Measurements from ENCODE around the gene KAT2A.

The KAT2A gene

GRCh38 chr17:42078396-42079043, 42.6 kb downstream of the KAT2A start:
- TF ChIP-seq, protein P1, sequence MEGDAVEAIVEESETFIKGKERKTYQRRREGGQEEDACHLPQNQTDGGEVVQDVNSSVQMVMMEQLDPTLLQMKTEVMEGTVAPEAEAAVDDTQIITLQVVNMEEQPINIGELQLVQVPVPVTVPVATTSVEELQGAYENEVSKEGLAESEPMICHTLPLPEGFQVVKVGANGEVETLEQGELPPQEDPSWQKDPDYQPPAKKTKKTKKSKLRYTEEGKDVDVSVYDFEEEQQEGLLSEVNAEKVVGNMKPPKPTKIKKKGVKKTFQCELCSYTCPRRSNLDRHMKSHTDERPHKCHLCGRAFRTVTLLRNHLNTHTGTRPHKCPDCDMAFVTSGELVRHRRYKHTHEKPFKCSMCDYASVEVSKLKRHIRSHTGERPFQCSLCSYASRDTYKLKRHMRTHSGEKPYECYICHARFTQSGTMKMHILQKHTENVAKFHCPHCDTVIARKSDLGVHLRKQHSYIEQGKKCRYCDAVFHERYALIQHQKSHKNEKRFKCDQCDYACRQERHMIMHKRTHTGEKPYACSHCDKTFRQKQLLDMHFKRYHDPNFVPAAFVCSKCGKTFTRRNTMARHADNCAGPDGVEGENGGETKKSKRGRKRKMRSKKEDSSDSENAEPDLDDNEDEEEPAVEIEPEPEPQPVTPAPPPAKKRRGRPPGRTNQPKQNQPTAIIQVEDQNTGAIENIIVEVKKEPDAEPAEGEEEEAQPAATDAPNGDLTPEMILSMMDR (IDR thresholded peaks at IDR 0.05; ENCODE audit: low read depth, low read length): no peak
- DNase-seq (ENCODE audit: low read depth in 2 of 2): no peak
- no peak overlapping the region for H3K4me3 ChIP-seq (replicated peaks in 1 of 2; ENCODE audit: low read depth in 2 of 2, low read length in 2 of 2)

DNA sequence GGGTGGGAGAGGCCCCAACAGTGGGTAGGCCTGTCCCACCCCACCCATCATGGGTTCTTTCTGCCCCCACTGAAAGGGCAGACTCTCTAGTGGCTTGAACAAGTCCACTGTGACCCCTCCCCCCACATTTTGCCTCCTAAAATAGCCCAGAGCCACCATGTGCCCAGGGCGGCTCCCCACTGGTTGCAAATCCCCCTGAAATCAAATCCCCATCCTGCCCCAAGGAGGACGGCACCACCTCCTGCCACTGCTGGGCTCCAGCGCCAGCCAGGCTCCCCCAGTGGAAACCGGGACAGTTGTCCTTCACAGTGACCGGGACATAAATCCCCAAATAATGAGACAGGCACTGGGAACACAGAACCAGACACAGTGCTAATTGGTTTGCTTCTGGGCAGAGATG, 43.4 kb downstream of the KAT2A start:
- DNase-seq (ENCODE audit: low read depth in 2 of 2): no peak
- H3K4me3 ChIP-seq (replicated peaks in 1 of 2; ENCODE audit: low read depth in 2 of 2, low read length in 2 of 2): no peak overlapping the region
- TF ChIP-seq, protein P1 (IDR thresholded peaks at IDR 0.05; ENCODE audit: low read depth, low read length): no peak

GRCh38 chr17:42076797-42077559, 44.2 kb downstream of the KAT2A start:
- TF ChIP-seq, protein P1 (IDR thresholded peaks at IDR 0.05; ENCODE audit: low read depth, low read length): no peak
- no peak for DNase-seq (ENCODE audit: low read depth in 2 of 2)
- H3K4me3 ChIP-seq (replicated peaks in 1 of 2; ENCODE audit: low read depth in 2 of 2, low read length in 2 of 2): no peak overlapping the region

DNA sequence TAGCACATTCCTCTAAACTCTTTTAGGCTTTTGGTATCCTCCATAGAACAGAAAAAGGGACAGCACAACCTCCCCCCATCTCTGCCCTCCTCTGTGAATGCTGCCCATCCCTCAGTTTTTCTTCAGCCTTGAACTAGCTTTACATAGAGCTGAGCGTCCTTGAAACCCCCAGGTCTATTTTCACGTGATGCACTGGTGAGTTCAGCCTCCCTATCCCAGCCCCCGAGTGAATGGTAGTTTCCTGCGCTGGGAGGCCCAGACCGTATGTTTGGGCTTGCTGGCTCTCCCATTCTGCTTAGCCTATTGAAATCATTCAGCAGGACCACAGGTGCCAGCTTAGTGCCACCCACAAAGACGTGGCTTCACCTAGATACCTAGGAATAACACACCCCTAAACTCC, 45.4 kb downstream of the KAT2A start:
- no peak for DNase-seq (ENCODE audit: low read depth in 2 of 2)

GRCh38 chr17:42072323-42073187, 48.6 kb downstream of the KAT2A start:
- DNase-seq (ENCODE audit: low read depth in 2 of 2): no peak
- peak overlapping the region; percentile 3 to 10 for H3K4me3 ChIP-seq (replicated peaks in 1 of 2; ENCODE audit: low read depth in 2 of 2, low read length in 2 of 2)
- TF ChIP-seq, protein P1 (IDR thresholded peaks at IDR 0.05; ENCODE audit: low read depth, low read length): no peak

More for the DNA sequence above, 45.4 kb downstream of the KAT2A start:
- no peak overlapping the region for H3K4me3 ChIP-seq (replicated peaks in 1 of 2; ENCODE audit: low read depth in 2 of 2, low read length in 2 of 2)
- TF ChIP-seq, protein P1 (IDR thresholded peaks at IDR 0.05; ENCODE audit: low read depth, low read length): no peak

DNA sequence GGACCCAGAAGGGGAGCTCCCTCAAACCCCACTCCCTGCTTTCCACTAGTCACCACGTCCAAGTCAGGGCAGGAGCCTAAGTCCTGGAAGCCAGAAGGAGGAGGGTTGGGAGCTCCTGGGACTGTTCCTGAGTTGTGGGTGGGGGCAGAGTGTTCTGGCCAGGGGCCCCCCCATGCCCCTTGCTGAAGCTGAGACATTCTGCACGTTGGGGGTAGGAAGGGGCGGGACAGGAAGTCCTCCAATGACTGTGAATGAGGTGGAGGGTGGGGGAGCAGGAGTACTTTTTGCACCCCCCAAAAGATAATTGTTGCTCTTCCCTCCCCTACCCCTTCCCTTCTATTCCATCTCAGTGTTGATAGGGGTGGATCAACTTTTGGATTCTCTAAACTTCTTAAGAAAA, 49.4 kb downstream of the KAT2A start:
- H3K4me3 ChIP-seq (replicated peaks in 1 of 2; ENCODE audit: low read depth in 2 of 2, low read length in 2 of 2): no peak overlapping the region
- TF ChIP-seq, protein P1 (IDR thresholded peaks at IDR 0.05; ENCODE audit: low read depth, low read length): no peak
- DNase-seq (ENCODE audit: low read depth in 2 of 2): no peak
